NCI-H1417 treated with DMSO at 0.1 percent for 48 hours (cell line): Measurements from ENCODE around the gene KRTAP5-5.
"Not testable (repeated sequence)": the region's sequence is repeated elsewhere in the genome, so short reads cannot be mapped to it uniquely, and the experiment has no call there.

Experiments used
- DNase-seq: peaks from one replicate; lab custom pipeline; 2025; lab: John Stamatoyannopoulos, UW

The KRTAP5-5 gene

DNA sequence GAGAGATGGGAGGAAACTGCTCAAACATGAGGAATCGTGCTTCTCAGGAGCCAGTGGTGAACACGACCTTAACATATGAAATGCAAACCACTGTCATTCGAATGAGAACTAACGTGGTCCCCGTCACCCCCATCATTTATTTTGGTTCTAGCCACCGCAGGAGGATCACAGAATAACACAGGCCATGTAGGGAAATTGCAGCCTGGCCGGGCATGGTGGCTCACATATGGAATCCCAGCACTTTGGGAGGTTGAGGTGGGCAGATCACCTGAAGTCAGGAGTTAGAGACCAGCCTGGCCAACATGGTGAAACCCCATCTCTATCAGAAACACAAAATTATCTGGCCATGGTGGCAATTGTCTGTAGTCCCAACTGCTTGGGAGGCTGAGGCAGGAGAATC lies 27.1 kb downstream of the KRTAP5-5 start:
- no peak for DNase-seq

DNA sequence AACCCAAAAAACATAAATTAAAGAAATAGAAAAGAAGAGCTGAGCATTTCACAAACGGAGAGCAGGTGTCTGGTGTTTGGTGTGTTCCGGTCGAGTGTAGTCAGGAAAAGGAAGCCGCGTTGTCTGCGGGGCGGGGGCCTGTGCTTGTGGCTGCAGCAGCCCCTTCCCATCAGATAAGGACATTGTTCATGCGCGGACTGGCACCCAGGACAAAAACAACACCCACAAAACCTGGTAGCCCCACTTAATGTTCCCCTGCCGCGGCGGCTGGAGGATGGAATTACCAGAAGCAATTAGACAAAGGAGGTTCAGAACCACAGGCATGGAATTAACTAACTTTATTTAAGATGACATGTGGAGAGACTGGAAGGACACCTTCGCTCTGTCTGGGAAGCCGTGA lies 29.9 kb downstream of the KRTAP5-5 start:
- no peak for DNase-seq

DNA sequence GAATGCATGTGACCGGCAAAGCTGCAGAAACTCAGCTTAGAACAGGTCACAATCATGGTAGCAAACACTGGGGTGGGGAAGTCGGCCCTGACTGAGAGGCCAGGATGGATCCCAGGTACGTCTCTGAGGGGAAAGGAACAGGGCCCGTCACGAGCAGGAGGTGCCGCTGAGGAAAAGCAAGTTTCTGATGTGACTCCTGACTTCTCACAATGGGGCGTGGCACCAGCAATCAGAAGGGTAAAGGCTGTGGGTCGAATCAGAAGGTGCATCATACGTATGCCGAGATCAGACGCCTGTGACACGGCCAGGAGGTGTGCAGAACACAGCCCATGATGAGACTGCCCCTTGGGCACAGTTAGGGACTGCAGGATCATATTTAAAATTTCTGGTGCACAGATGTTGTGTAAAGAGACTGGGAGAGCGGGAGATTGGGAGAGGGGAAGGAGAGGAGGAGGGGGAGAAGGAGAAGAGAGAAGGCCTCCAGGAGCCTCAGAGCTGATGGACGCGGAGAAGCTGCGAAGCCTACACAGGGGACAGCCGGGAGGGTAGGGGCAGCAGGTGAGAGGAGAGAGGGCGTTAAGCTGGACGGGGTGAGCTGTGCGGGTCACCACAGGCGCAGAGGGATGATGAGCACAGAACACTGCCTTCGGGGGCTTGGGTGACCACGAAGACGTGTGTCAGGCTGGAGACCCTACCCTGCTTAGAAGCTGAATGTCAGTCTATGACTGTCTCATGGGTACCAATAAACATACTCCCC lies 30.7 kb downstream of the KRTAP5-5 start:
- DNase-seq, result no peak

DNA sequence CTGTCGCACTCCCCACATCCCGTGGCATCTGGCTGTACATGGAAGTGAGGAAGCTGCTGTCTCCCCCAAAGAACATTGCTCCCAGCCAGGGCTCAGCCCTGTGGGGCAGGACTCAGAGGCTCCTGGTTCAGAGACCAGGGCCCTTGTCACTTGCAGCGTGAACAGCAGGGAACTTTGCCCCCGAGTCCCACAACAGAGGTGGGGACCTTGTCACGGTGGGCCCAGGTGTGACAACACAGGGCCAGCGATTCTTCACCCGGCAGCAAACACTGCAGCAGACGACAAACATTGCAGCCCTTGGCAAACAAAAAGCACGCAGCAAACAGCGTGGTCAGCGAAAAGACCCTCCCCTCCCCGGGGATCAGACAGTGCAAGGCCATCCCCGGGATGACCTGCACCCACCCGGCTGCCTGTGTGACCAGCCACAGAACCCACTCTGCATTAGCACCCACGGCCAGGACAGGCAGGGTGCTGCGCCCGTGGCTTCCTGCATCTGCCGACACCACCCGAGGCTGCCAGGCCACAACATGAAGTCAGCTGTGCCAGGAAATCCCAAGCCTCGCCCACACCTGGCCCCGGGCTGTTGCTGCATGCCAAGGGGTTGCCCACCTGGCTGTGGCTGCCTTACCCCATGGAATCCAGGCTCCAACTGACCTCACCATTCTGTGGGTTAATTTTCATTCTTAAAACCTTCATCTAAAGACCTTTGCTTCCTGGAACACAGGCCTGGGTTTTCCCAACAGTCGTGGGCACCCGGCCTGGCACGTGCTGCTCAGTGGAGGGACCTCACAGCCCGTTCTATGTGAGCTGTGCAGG lies 32.1 kb downstream of the KRTAP5-5 start:
- not testable (repeated sequence) for DNase-seq

DNA sequence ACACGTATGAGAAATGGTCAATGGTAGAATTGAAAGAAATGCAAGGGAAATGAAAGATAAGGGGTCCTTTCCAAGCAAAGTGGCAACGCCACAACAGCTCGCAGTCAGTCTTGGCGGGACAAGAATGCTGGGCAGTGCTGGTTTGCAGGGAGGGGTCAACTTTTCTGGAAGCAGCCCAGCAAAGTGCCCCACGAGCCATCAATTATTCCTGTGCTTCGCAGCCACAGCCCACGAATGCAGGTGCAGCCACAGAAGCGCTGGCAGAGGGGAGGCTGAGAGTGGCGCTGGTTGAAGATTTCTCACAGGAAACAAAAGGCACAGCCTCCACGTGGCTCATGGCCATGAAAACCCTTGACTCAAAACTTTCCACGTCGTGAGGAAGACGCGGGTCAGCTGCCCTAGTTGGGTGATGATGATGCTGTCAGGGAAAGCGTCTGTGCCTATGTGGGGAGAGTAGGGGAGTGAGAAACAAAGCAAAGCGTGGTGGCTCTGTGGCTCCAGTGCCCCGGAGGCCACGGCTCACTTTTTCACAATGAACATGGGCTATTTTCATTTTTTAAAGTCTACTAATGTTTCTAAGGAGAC lies 33.2 kb downstream of the KRTAP5-5 start:
- not testable (repeated sequence) for DNase-seq

DNA sequence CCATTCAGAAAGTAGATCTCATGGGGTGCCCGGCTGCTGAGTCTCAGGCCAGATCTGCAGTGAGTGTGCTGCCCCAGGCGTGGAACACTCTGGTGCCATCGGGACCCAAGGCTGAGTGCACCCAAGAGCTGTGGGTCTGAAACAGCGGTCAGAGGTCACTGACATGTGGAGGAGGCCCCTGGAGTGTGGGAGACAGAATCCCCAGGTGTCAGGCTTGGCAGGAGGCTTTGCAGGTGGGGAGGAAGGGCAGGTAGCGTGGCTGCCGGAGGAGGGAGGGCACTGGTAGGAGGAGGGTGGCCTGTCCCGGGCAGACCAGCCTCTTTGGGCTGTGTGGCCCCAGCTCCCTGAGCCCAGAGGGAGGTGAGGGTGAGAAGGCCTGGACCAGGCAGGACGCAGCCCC lies 35.7 kb downstream of the KRTAP5-5 start:
- DNase-seq, result no peak

DNA sequence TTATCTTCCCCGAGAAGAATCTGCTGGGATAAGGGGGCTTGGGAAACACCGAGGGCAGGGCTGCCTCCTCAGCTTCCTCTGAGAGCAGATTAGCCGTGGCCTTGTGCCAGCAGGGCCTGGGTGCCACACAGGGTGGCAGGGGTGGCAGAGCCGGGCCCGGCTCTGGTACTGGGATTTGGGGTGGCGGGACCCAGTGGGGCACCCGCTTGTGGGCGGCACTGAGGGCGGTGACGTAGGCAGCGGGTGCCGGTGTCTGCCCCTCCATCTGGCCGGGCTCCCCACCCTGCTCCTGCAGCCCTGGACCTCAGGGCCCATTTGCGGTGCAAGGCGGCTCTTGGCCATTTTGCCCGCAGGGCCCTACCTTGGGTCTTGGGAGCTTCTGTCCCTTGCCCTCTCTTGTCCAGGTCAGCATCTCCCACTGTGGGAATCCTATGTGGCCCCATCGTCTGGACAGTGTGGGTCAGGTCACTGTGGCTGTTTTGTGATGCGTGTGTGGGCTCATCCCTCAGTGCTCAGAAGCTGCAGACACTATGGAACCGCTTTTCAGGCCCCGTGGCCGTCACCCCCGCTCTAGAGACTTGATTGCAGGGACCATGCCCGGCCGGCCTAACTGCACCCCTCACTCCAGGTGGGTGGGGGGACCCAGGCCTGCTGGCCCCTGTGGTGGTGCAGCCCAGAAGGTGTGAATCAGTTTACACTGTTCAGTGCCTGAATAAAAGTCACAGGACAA lies 37.7 kb downstream of the KRTAP5-5 start:
- DNase-seq, result no peak

DNA sequence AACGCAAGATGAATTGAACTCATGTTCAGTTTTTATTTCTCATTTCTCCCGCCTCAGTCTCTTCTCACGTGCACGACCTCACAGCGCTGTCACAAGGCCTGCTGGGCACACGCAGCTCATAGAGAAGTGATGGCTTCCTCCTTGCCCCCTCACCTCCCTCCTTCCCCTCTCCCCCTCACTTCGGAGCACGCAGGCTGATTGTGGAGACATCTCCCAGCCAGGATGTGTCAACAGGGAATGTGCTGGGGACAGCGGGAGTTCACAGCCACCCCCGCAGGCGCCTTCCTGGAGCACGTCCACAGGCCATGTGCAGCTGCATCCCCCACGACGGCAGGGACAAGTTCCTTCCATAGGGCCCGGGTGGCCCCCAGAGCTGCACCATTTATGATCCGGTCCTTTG lies 38.3 kb downstream of the KRTAP5-5 start:
- DNase-seq, result no peak

DNA sequence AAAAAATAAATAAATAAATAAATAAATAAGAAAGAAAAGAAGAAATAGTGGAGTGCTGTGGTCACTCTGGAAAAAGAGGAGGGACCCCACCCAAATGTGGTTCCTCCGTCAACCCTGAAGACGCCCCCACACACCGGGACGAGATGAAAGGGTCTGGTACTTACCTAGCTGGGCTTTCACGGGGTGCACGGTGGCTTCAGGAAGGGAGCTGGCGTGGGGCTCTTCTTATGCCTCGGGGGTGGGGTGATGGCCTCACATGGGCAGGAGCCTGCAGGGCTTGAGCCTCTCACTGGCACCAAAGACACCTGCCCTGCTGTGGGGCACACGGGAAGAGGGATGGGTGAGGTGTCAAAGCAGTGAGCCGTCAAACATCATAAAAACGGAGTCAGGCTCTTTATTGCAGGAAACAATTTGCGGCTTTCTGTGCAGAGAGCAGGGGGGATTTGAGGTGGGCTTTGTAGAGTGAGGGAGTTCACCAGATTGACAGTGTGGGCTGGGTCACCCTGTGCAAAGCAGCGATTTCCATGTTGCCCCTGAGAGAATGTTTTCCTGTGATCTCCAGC lies 39.4 kb downstream of the KRTAP5-5 start:
- no peak for DNase-seq

DNA sequence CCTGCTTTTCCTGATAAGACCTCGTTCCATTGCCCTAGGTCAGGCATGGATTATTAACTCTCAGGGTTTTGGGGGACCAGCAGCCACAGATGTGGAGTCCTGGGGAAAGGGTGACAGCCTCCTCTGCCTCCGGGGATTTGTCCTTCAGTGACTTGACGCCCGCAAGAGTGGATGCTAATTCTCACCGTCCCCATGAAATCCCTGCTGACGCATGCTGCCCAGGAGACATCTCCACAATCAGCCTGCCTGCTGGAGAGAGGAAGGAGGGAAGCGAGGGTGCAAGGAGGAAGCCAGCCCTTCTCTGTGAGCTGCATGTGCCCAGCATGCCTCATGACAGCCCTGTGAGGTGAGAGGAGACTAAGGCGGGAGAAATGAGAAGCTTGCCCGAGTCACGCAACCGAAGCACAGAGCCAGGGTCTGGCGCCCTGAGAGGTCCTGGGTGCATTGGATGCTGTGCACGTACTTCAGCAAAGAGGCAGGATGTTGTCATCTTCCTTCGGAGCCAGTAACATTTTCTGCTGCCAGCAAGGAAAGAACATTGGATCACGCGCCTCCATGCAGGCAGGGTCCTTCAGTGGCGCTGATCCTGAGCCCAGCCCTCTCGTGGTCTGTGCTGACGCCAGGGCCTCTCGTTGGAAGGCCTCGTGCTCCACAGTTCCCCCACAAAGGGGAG lies 40.1 kb downstream of the KRTAP5-5 start:
- no peak for DNase-seq

DNA sequence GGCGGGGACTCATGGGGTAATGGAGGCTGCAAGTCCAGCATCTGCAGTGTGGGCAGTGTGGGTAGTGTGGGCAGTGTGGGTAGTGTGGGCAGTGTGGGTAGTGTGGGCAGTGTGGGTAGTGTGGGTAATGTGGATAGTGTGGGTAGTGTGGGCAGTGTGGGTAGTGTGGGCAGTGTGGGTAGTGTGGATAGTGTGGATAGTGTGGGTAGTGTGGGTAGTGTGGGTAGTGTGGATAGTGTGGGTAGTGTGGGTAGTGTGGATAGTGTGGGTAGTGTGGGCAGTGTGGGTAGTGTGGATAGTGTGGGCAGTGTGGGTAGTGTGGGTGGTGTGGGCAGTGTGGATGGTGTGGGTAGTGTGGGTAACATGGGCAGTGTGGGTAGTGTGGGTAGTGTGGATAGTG lies 40.9 kb downstream of the KRTAP5-5 start:
- not testable (repeated sequence) for DNase-seq

DNA sequence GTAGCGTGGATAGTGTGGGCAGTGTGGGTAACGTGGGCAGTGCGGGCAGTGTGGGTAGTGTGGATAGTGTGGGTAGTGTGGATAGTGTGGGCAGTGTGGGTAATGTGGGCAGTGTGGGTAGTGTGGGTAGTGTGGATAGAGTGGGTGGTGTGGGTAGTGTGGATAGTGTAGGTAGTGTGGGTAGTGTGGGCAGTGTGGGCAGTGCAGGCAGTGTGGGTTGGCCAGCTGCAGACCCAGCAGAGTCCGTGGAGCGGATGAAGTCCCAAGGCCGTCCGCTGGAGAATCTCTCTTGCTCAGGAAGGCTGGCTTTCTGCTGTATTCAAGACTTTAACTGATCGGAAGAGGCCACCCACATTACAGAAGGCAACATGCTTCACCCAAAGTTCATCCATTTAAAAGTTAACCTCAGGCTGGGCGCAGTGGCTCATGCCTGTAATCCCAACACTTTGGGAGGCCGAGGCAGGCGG lies 41.4 kb downstream of the KRTAP5-5 start:
- no peak for DNase-seq

DNA sequence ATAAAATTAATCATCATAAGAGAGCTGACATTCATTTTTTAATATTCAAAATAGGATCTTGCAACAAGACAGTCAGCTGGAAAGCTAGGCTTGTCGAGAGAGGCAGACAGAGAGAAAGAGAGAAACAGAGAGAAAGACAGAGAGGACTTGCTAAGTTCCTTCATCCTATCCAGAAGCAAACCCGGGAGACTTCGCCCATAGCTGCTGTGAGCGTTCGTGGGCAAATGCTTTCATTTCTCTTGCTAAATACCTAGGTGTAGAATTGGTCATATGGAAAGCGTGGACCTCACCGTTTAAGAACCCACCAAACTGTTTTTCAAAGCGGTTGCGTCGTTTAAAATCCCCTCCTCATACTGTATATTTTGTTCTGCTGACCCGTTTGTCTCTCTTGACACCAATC lies 42.1 kb downstream of the KRTAP5-5 start:
- DNase-seq, result no peak

DNA sequence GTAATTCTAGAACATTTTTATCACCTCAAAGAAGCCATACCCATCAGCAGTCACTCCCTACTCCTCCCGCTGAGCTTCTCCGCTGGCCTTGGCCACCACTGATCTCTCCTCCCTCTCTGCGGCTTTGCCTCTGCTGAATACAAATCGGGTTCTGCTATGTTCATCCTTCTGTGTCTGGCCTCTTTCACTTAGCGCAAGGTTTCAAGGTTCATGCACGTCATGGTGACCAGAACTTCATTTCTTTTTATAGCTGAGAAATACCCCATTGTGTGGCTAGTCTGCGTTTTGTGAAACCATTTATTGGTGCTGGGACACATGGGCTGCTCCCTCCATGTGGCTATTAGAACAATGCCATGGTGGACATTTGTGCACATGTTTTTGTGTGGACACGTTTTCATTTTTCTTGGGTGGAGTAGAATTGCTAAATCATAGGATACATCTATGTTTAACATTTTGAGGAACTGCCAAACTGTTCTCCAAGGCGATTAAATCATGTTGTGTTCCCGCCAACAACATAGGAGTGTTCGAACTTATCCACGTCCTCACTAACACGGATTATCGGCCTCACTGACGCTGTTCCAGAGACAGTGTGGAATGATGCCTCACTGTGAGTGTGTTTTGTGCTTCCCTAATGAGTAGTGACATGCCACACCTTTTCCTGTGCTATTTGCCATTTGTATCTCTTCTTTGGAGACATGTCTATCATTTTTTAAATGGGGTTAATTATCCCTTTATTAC lies 43.2 kb downstream of the KRTAP5-5 start:
- DNase-seq, result no peak

DNA sequence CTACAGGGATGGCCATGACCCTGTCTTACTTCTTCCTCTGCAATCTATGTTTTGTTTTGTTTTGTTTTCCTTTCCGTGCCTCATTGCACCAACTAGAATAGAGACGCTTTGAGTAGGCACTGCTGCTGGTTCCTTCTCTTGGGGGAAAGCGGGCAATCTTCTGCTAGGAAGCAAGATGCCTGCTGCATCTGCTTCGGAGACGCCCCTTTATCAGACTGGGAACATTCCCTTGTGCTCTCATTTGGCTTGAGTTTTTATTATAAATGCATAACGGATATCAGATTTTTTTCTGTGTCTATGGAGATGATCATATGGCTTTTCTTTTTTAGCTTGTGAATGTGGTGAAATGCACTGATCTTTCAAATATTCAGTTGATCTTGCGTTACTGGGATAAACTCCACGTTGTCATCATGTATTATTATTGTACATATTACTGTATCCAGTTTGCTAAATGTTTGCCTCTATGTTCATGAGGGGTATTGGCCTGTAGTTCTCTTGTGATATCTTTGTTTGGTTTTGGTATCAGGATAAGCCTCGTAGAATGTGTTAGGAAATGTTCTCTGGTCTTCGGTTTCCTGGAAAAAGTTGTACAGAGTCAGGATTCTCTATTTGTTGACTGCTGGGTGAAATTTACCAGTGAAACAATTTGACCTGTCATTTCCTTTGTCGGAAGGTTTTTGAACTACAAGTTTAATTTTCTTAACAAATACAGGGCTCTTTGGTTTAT lies 44.0 kb downstream of the KRTAP5-5 start:
- DNase-seq, result no peak

DNA sequence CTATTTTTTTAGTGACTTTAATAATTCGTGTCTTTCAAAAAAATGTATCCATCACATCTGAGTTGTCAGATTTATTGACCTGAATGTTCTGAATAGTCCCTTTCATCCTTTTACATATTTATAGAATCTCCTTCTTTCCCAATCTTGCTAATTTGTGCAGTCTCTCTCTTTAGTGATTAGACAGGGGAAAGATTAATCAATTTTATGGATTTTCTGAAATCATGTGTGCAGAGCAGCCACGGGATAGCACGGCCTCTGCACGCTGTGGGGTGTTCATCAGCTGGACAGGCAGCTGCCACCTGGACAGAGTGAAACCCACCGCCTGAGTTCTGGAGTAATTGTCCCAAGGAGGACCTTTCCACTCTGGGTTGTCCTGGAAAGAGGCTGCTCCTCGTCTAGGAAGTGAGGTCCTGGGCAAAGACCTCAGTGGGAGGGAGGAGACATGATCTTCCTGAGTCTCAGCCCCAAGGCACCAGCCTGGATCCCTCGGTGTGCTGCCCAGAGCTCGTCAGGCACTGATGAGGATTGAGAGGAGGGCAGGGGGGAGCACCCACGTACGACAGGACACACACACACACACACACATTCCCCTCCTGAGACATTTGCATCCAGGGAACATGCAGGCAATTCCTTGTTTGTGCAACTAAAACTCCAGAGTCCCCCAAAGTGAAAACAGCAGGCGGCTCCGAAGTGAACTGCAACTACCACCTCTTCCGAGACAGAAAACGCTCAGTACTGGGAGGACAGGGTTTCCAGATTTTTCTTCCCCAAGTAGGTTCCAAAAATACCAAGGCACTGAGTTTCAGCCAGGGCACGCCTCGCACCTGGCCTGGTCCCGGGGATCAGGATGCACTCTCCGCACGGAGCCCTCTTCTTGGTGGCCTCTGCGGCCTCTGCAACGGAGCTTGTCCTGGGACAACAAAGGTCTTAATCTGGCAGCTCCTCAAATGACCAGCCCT lies 44.9 kb downstream of the KRTAP5-5 start:
- no peak for DNase-seq

DNA sequence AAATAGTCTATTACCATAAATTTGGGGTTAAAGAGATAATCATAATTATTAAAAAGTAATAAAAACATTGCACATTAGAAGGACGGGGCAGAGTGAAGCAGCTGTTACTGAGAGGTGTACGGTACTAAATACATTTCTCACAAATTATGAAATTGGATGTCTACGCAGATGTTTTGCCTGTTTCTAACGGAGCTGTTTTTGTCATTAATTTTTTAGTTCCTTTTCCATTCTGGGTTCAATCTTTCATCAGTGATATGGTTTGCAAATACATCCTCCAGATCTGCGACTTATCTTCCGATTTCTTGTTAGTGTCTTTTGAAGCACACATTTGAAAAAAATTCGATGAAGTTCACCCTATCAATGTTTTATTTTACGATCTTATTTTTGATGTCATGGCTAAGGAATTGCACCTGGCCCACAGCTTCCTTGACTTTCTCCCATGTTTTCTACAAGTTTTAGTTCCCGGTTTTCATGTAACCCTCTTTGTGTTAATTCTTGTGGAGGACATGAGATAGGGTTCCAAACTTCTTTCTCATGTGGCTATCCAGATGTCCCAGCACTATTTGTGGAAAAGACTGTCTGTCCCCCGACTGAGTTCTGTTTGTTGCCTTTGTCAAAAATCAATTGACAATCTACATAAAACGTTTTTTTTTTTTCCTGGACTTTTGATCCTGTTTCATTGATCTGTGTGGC lies 46.1 kb downstream of the KRTAP5-5 start:
- DNase-seq, result no peak

DNA sequence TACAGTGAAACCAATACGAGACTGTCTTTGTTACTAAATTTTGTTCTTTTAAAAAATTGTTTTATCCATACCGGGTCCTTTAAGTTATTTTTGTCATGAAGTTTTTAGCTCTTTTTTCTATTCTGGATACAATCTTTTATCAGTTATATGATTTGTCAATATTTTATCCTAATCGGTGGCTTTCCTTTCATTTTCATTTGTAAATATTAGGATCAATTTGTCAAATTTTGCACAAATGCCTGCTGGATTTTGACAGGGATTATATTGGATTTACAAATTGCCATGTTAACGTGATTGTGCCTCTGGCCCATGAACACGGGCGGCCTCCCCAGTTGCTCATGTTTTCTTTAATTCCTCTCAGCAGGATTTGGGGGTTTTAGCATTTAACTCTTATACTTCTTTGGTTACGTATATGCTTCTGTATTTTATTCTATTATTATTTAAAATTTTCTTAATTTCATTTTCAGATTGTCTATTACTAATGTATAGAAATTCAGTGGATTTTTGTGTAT lies 46.7 kb downstream of the KRTAP5-5 start:
- no peak for DNase-seq
